ENCODE measurements around the gene IPO5.

GRCh38 chr13:98071316-98071715, 117.8 kb downstream of the IPO5 start:
- TF ChIP-seq CTCF (IDR thresholded peaks at IDR 0.05) (no peak), POLR2A (IDR thresholded peaks at IDR 0.05) (no peak)
